Neural cell (in vitro differentiated cells): Measurements from ENCODE around the gene MAD1L1. TPM values are rescaled to one million over a fixed set of nuclear protein-coding genes. Genes with fewer than 3 reads are reported as not detected.

Experiments
- H2AFZ ChIP-seq: fragments of 200-600, 300-800 bp; sonication (generic), shearing (Covaris generic); 2 replicates; pipeline ENCODE4 v1.6.0; 2014; ENCODE audit warnings: low read depth, mild to moderate bottlenecking, antibody characterized with exemption, low read length, moderate library complexity
- H3F3A ChIP-seq: fragments of 200-600 bp; shearing (Covaris generic); 2 replicates; pipeline ENCODE4 v1.6.1; 2016; ENCODE audit warnings: mild to moderate bottlenecking, moderate library complexity, mixed read lengths, antibody characterized with exemption, low read length; ENCODE audit not compliant: insufficient read depth, poor library complexity, severe bottlenecking
- H3K27ac ChIP-seq: fragments of 200-600, 300-800 bp; sonication (generic), shearing (Covaris generic); 2 replicates; pipeline ENCODE4 v1.5.1; 2014; ENCODE audit warnings: mild to moderate bottlenecking, low read length, moderate library complexity
- H3K27me3 ChIP-seq: fragments of 300-800, 200-600 bp; sonication (generic), shearing (Covaris generic); 2 replicates; pipeline ENCODE4 v1.6.0; 2014; ENCODE audit warnings: mild to moderate bottlenecking, low read depth, low read length, moderate library complexity; ENCODE audit not compliant: insufficient read depth
- H3K36me3 ChIP-seq: fragments of 300-800, 200-600 bp; sonication (generic), shearing (Covaris generic); 2 replicates; pipeline ENCODE4 v1.5.1; 2014; ENCODE audit warnings: mild to moderate bottlenecking, antibody characterized with exemption, low read length, moderate library complexity; ENCODE audit not compliant: insufficient read depth
- H3K4me2 ChIP-seq: fragments of 300-800, 200-600 bp; sonication (generic), shearing (Covaris generic); 2 replicates; pipeline ENCODE4 v1.6.0; 2014; ENCODE audit warnings: mild to moderate bottlenecking, low read length
- H3K4me3 ChIP-seq: fragments of 300-800, 200-600 bp; sonication (generic), shearing (Covaris generic); 2 replicates; pipeline ENCODE4 v1.5.1; 2014; ENCODE audit warnings: mild to moderate bottlenecking, low read length, moderate library complexity
- H3K79me2 ChIP-seq: fragments of 200-600 bp; shearing (Covaris generic); replicated peaks from 2 replicates; pipeline ENCODE4 v1.6.0; 2014; ENCODE audit warnings: mild to moderate bottlenecking, low read length, moderate library complexity; ENCODE audit not compliant: insufficient read depth
- H3K9ac ChIP-seq: fragments of 300-800, 200-600 bp; sonication (generic), shearing (Covaris generic); 2 replicates; pipeline ENCODE4 v1.6.1; 2016; ENCODE audit warnings: mild to moderate bottlenecking, low read length, mixed read lengths
- H3K9me2 ChIP-seq: fragments of 200-600 bp; shearing (Covaris generic); 2 replicates; pipeline ENCODE4 v1.6.1; 2016; ENCODE audit warnings: mild to moderate bottlenecking, low read length, mixed read lengths; ENCODE audit not compliant: insufficient read depth
- H3K9me3 ChIP-seq: fragments of 200-600, 300-800 bp; sonication (generic), shearing (Covaris generic); 2 replicates; pipeline ENCODE4 v1.6.1; 2016; ENCODE audit warnings: mild to moderate bottlenecking, mixed run types, low read length, moderate library complexity, mixed read lengths
- H4K20me1 ChIP-seq: fragments of 200-600 bp; shearing (Covaris generic); 2 replicates; pipeline ENCODE4 v1.6.1; 2016; ENCODE audit warnings: mild to moderate bottlenecking, mixed run types; ENCODE audit not compliant: insufficient read depth
- CTCF ChIP-seq: fragments of 450-650 bp; IDR thresholded peaks from 2 replicates; pipeline ENCODE4 v1.5.1; 2014; ENCODE audit warnings: antibody characterized with exemption, mild to moderate bottlenecking, moderate library complexity; ENCODE audit not compliant: poor library complexity, severe bottlenecking
- EP300 ChIP-seq: fragments of 450-650 bp; conservative IDR thresholded peaks from 2 replicates; pipeline ENCODE4 v1.6.1; 2014; ENCODE audit warnings: antibody characterized with exemption, mild to moderate bottlenecking, moderate library complexity; ENCODE audit not compliant: poor library complexity, severe bottlenecking
- EZH2 ChIP-seq: fragments of 200-600, 300-800 bp; shearing (Covaris generic), sonication (generic); IDR thresholded peaks from 2 replicates; pipeline ENCODE4 v1.6.1; 2014; ENCODE audit warnings: antibody characterized with exemption, low read length, borderline replicate concordance, mild to moderate bottlenecking; ENCODE audit not compliant: insufficient read depth, poor library complexity, severe bottlenecking
- MXI1 ChIP-seq: fragments of 450-650 bp; conservative IDR thresholded peaks from 2 replicates; pipeline ENCODE4 v1.6.1; 2014; ENCODE audit warnings: antibody characterized with exemption, mild to moderate bottlenecking; ENCODE audit not compliant: poor library complexity, severe bottlenecking
- POLR2AphosphoS5 ChIP-seq: IDR thresholded peaks from 2 replicates; pipeline ENCODE4 v1.6.1; 2012
- RAD21 ChIP-seq: fragments of 450-650 bp; conservative IDR thresholded peaks from 2 replicates; pipeline ENCODE4 v1.6.1; 2014; ENCODE audit warnings: antibody characterized with exemption, mild to moderate bottlenecking, moderate library complexity
- REST ChIP-seq: IDR thresholded peaks from 2 replicates; pipeline ENCODE4 v1.6.1; 2012; ENCODE audit warnings: borderline replicate concordance
- SMC3 ChIP-seq: fragments of 450-650 bp; conservative IDR thresholded peaks from 2 replicates; pipeline ENCODE4 v1.6.1; 2014; ENCODE audit warnings: antibody characterized with exemption, mild to moderate bottlenecking, moderate library complexity; ENCODE audit not compliant: poor library complexity
- TAF1 ChIP-seq: IDR thresholded peaks from 2 replicates; pipeline ENCODE4 v1.6.1; 2012; ENCODE audit warnings: low read depth
- polyA plus RNA-seq: library from polyadenylated mRNA; depleted of rRNA; stranded (reverse); fragments of >200 nt; gene quantifications from 2 replicates; pipeline ENCODE4 v1.2.3, GENCODE V29; 2014

MAD1L1 gene
- polyA plus RNA-seq, 1 donor from 2014 or later, result 31.4 TPM

GRCh38 chr7:2256306-2257045 is 23.7 kb upstream of the MAD1L1 start:
- no peaks in the 10 kb centered on the region for H3K79me2 ChIP-seq
- no peak overlapping the region for H3K4me3 ChIP-seq
- H3K9me3 ChIP-seq, result no peaks in the 10 kb centered on the region
- no peaks in the 10 kb centered on the region for H3F3A ChIP-seq
- H3K9ac ChIP-seq, result no peak overlapping the region
- H3K36me3 ChIP-seq, result no peaks in the 10 kb centered on the region
- H3K27me3 ChIP-seq, result no peaks in the 10 kb centered on the region
- H4K20me1 ChIP-seq, result no peaks in the 10 kb centered on the region
- no peak overlapping the region for H3K27ac ChIP-seq
- H2AFZ ChIP-seq, result no peak overlapping the region
- no peak overlapping the region for H3K4me2 ChIP-seq
- no peaks in the 10 kb centered on the region for H3K9me2 ChIP-seq
- TF ChIP-seq TAF1, result no peak
- no peak for TF ChIP-seq CTCF
- TF ChIP-seq SMC3, result no peak
- no peak for TF ChIP-seq RAD21
- no peak for TF ChIP-seq EP300
- TF ChIP-seq REST, result no peak
- no peak for TF ChIP-seq EZH2

GRCh38 chr7:2255145-2256139 is 22.7 kb upstream of the MAD1L1 start:
- Histone ChIP-seq H3K27me3 (no peaks in the 10 kb centered on the region), H3F3A (no peaks in the 10 kb centered on the region), H3K9ac (no peak overlapping the region), H3K9me3 (no peaks in the 10 kb centered on the region), H3K27ac (no peak overlapping the region), H3K4me2 (no peak overlapping the region), H3K9me2 (no peaks in the 10 kb centered on the region), H3K36me3 (no peaks in the 10 kb centered on the region), H3K4me3 (no peak overlapping the region), H2AFZ (no peak overlapping the region), H3K79me2 (no peaks in the 10 kb centered on the region), H4K20me1 (no peaks in the 10 kb centered on the region)
- TF ChIP-seq CTCF (no peak), TAF1 (no peak), MXI1 (no peak), REST (no peak), EZH2 (no peak), POLR2AphosphoS5 (no peak), EP300 (no peak), SMC3 (no peak), RAD21 (no peak)
